MCF 10A (cell line): ENCODE results near the gene LYPLA2. TPM values are rescaled to one million over a fixed set of nuclear protein-coding genes. Genes with fewer than 3 reads are reported as not detected.
"Not testable (repeated sequence)": the region's sequence is repeated elsewhere in the genome, so short reads cannot be mapped to it uniquely, and the experiment has no call there.

Experiments
- BruUV-seq: library from RNA; stranded (reverse); fragments of 400-500 nt; replicated peaks from 2 replicates; lab custom pipeline; 2021; lab: Mats Ljungman, UMichigan
- CTCF ChIA-PET: fragments of 300-600 bp; sonication (Branson Sonifier 250); formaldehyde crosslinking; extraction: SDS; loops from one replicate; lab custom pipeline; 2021; ENCODE audit warnings: antibody characterized with exemption, inconsistent platforms; lab: Yijun Ruan, JAX
- POLR2A ChIA-PET: fragments of 300-600, 350-650 bp; sonication (Branson Sonifier 250); formaldehyde crosslinking; extraction: SDS; loops from one replicate; lab custom pipeline; 2020; ENCODE audit warnings: antibody characterized with exemption, inconsistent platforms; lab: Yijun Ruan, JAX
- DNase-seq: peaks from one replicate; pipeline ENCODE4 v3.0.0-alpha.2; 2018; ENCODE audit not compliant: unreplicated experiment
- H3K27ac Mint-ChIP-seq: one replicate; pipeline ENCODE4 v1.8.0; 2022; ENCODE audit warnings: mild to moderate bottlenecking, low read depth, mixed read lengths; ENCODE audit not compliant: unreplicated experiment
- H3K27me3 Mint-ChIP-seq: one replicate; pipeline ENCODE4 v1.8.0; 2022; ENCODE audit warnings: mixed read lengths; ENCODE audit not compliant: insufficient read depth, unreplicated experiment
- H3K36me3 Mint-ChIP-seq: one replicate; pipeline ENCODE4 v1.8.0; 2022; ENCODE audit warnings: mild to moderate bottlenecking, moderate library complexity, mixed read lengths; ENCODE audit not compliant: insufficient read depth, unreplicated experiment
- H3K4me1 Mint-ChIP-seq: one replicate; pipeline ENCODE4 v1.8.0; 2022; ENCODE audit warnings: mixed read lengths; ENCODE audit not compliant: insufficient read depth, unreplicated experiment
- H3K4me3 Mint-ChIP-seq: one replicate; pipeline ENCODE4 v1.8.0; 2022; ENCODE audit warnings: mild to moderate bottlenecking, moderate library complexity, mixed read lengths; ENCODE audit not compliant: unreplicated experiment
- H3K9me3 Mint-ChIP-seq: one replicate; pipeline ENCODE4 v1.8.0; 2022; ENCODE audit warnings: mixed read lengths; ENCODE audit not compliant: unreplicated experiment
- CTCF ChIP-seq: fragments of 200-600 bp; IDR thresholded peaks from one replicate; pipeline ENCODE4 v1.8.0; 2022; ENCODE audit warnings: antibody characterized with exemption, mild to moderate bottlenecking; ENCODE audit not compliant: unreplicated experiment
- intact Hi-C: fragments of 100-400 bp; cut with micrococcal nuclease; formaldehyde crosslinking; loops from 2 replicates; pipeline ENCODE4 v1.14.1; 2022
- total RNA-seq: library from RNA; stranded (reverse); gene quantifications from 2 replicates; pipeline ENCODE4 v1.2.3, GENCODE V29; 2022

LYPLA2 gene
- total RNA-seq, 1 experiment from 2014 or later: 35.7 TPM

- H3K9me3 Mint-ChIP-seq: no peaks in the 10 kb centered on the region
- BruUV-seq: TSS peak; percentile 73
- H3K36me3 Mint-ChIP-seq: peaks cover 6% of the 10 kb centered on the region
- H3K27me3 Mint-ChIP-seq: no peaks in the 10 kb centered on the region
- peak overlapping the region; percentile 92 for H3K27ac Mint-ChIP-seq
- intact Hi-C loops: no loop called here
- peak overlapping the region; percentile 90 for H3K4me3 Mint-ChIP-seq
- ChIA-PET CTCF (interaction anchor here (0.5 to 2.2 kb wide), 5 partner anchors 14 to 1148 kb away, joined by 3 to 11 read pairs (median 4); no protein-coding TSS in a partner anchor), POLR2A (interaction anchor here (0.9 to 3.0 kb wide), 18 partner anchors 10 to 269 kb away, joined by 3 to 43 read pairs (median 4); partner anchors contain the start of genes GALE, LYPLA2, PITHD1 and PNRC2)
- no peak for DNase-seq
- no peak for TF ChIP-seq CTCF
- H3K4me1 Mint-ChIP-seq: peaks cover 11% of the 10 kb centered on the region
Measured at GRCh38 chr1:23824711-23825075, 33.7 kb downstream of the LYPLA2 start.

DNA sequence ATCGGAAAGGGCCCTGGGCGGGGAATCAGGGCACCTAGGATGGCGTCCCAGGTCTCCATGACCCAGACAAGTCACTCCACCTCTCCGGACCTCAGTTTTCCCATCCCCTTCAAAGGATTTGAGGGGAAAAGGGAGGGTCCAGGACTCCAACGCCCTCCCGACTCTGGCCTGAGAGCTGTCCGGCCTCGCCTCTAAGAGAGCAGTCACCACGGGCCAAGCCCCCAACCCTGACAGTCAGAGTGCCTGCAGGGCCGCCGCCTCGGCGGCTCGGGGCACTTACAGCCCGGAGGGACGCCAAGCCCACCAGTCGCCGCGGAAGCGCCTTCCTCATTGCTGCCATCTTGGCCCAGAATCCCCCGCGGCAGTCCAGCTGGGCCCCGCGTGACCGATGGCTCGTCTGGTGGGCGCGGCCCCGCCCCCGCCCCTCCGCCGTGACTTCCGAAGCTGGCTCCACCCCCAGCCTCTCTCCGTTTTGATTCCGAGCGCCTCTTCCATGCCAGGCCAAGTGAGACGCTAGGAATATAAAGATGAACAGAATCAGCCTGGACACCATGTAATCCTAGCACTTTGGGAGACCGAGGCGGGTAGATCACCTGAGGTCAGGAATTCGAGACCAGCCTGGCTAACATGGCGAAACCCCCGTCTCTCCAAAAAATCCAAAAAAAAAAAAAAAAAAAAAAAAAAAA, 34.3 kb downstream of the LYPLA2 start, which contains the start of gene HMGCL:
Gene HMGCL (minus strand): TSS at position 354 of the 686 bp plus-strand sequence. CDS start 14 bp downstream, at position 340.
- ChIA-PET POLR2A (interaction anchor here (0.6 to 3.0 kb wide), 22 partner anchors 9 to 377 kb away, joined by 3 to 43 read pairs (median 4); partner anchors contain the start of genes GALE, LYPLA2, PITHD1 and PNRC2), CTCF (interaction anchor here (0.5 to 2.2 kb wide), 6 partner anchors 15 to 1149 kb away, joined by 3 to 11 read pairs (median 4); no protein-coding TSS in a partner anchor)
- peaks cover 11% of the 10 kb centered on the region for H3K4me1 Mint-ChIP-seq
- DNase-seq: peak; percentile 86
- H3K27ac Mint-ChIP-seq: peak within 1 kb of the TSS; percentile 92
- peaks cover 6% of the 10 kb centered on the region for H3K36me3 Mint-ChIP-seq
- no peak for TF ChIP-seq CTCF
- H3K4me3 Mint-ChIP-seq: peak within 1 kb of the TSS; percentile 90
- BruUV-seq: no TSS peak
- intact Hi-C loops: no loop called here
- no peaks in the 10 kb centered on the region for H3K9me3 Mint-ChIP-seq
- H3K27me3 Mint-ChIP-seq: no peaks in the 10 kb centered on the region

DNA sequence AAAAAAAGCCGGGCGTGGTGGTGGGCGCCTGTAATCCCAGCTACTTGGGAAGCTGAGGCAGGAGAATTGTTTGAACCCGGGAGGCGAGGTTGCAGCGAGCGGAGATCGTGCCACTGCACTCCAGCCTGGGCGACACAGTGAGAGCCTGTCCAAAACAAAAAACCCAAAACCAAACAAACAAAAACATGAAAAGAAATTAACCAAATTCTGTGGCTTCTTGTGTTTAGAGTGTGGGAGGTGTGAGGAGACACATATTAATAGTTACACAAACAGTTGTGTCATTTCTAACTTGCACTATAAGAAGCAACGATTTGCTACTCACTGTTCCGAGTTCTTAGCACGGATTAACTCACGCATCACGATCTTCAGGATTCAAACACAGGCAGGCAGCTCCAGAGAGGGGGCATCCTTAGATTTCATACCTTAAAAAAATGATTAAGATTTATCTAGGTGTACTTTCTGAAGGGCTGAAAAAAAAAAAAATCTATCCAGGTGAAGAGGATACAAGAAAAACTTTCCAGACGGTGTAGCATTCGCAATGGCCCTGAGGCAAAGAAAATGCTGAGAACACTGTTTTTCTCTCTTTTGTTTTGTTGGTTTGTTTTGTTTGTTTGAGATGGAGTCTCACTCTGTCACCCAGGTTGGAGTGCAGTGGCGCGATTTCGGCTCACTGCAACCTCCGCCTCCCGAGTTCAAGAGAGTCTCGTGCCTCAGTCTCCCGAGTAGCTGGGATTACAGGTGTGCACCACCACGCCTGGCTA, 35.0 kb downstream of the LYPLA2 start:
- no peak for TF ChIP-seq CTCF
- TSS peak; percentile 71 for BruUV-seq
- H3K4me3 Mint-ChIP-seq: peak overlapping the region; percentile 90
- peak overlapping the region; percentile 92 for H3K27ac Mint-ChIP-seq
- ChIA-PET CTCF (interaction anchor here (0.5 to 1.9 kb wide), 3 partner anchors 10 to 43 kb away, joined by 3 to 11 read pairs (median 3); no protein-coding TSS in a partner anchor), POLR2A (interaction anchor here (0.6 to 3.0 kb wide), 20 partner anchors 9 to 376 kb away, joined by 3 to 43 read pairs (median 5); partner anchors contain the start of genes GALE, LYPLA2 and PITHD1)
- intact Hi-C loops: no loop called here
- H3K36me3 Mint-ChIP-seq: peaks cover 1% of the 10 kb centered on the region
- H3K9me3 Mint-ChIP-seq: no peaks in the 10 kb centered on the region
- no peak for DNase-seq
- peaks cover 11% of the 10 kb centered on the region for H3K4me1 Mint-ChIP-seq
- H3K27me3 Mint-ChIP-seq: no peaks in the 10 kb centered on the region

DNA sequence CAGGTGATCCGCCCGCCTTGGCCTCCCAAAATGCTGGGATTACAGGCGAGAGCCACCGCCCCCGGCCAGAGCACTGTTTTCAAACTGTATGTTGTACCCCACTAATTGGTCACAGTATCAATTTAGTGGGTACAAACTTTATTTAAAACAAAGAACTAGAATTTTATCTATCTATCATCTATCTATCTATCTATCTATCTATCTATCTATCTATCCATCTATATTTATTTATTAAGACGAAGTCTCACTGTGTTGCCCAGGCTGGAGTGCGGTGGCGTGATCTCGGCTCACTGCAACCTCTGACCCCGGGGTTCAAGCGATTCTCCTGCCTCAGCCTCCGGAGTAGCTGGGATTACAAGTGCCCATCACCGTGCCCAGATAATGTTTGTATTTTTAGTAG, 35.6 kb downstream of the LYPLA2 start:
- BruUV-seq, H3K9me3 Mint-ChIP-seq, DNase-seq, intact Hi-C loops, H3K36me3 Mint-ChIP-seq, H3K4me3 Mint-ChIP-seq, H3K27me3 Mint-ChIP-seq, H3K27ac Mint-ChIP-seq: not testable (repeated sequence)
- peaks cover 11% of the 10 kb centered on the region for H3K4me1 Mint-ChIP-seq
- POLR2A ChIA-PET: interaction anchor here (0.6 to 2.6 kb wide), 3 partner anchors 13 to 104 kb away, joined by 3 to 15 read pairs (median 4); no protein-coding TSS in a partner anchor
- CTCF ChIA-PET: interaction anchor here (0.5 to 1.2 kb wide), 2 partner anchors 11 to 43 kb away, joined by 3 read pairs; no protein-coding TSS in a partner anchor
